Stimulated activated CD4-positive, alpha-beta T cell treated with anti-CD3 and anti-CD28 coated beads, Interleukin-2, amount 100 ng/mL, for 4 hours (primary cell): ENCODE results near the gene TOP2B.

ENCODE experiments used
- DNase-seq: peaks from one replicate; pipeline ENCODE4 v3.0.0-alpha.2; 2020; ENCODE audit warnings: low read depth

The TOP2B gene

GRCh38 chr3:25664812-25665314, at the start of gene TOP2B:
TOP2B (minus strand) TSS chr3:25664907; CDS start chr3:25664297, 610 bp downstream.
- DNase-seq, result peak; percentile 92

- DNase-seq, result no peak
Measured at GRCh38 chr3:25713341-25713985, 48.8 kb upstream of the TOP2B start.

- no peak for DNase-seq
Measured at GRCh38 chr3:25711090-25711489, 46.4 kb upstream of the TOP2B start.

- DNase-seq, result no peak
Measured at GRCh38 chr3:25708036-25708435, 43.3 kb upstream of the TOP2B start.

GRCh38 chr3:25707268-25707926, 42.7 kb upstream of the TOP2B start:
- no peak for DNase-seq

- DNase-seq, result no peak
Measured at GRCh38 chr3:25706213-25706612, 41.5 kb upstream of the TOP2B start.

GRCh38 chr3:25697553-25697952, 32.8 kb upstream of the TOP2B start:
- DNase-seq, result no peak

GRCh38 chr3:25695731-25696420, 31.2 kb upstream of the TOP2B start:
- DNase-seq, result no peak

- no peak for DNase-seq
Measured at GRCh38 chr3:25693238-25693637, 28.5 kb upstream of the TOP2B start.

- no peak for DNase-seq
Measured at GRCh38 chr3:25692341-25692740, 27.6 kb upstream of the TOP2B start.

- DNase-seq, result no peak
Measured at GRCh38 chr3:25690768-25691533, 26.2 kb upstream of the TOP2B start.

- DNase-seq, result no peak
Measured at GRCh38 chr3:25689226-25689625, 24.5 kb upstream of the TOP2B start.

- no peak for DNase-seq
Measured at GRCh38 chr3:25687742-25688141, 23.0 kb upstream of the TOP2B start.

- no peak for DNase-seq
Measured at GRCh38 chr3:25686766-25687165, 22.1 kb upstream of the TOP2B start.

GRCh38 chr3:25683882-25684281, 19.2 kb upstream of the TOP2B start:
- no peak for DNase-seq

GRCh38 chr3:25683410-25683809, 18.7 kb upstream of the TOP2B start:
- no peak for DNase-seq

GRCh38 chr3:25679642-25680302, 15.1 kb upstream of the TOP2B start:
- no peak for DNase-seq

GRCh38 chr3:25679166-25679565, 14.5 kb upstream of the TOP2B start:
- DNase-seq, result no peak

GRCh38 chr3:25678581-25678980, 13.9 kb upstream of the TOP2B start:
- DNase-seq, result no peak

- no peak for DNase-seq
Measured at GRCh38 chr3:25677121-25677520, 12.4 kb upstream of the TOP2B start.

- no peak for DNase-seq
Measured at GRCh38 chr3:25674670-25675069, 10.0 kb upstream of the TOP2B start.
